ENCODE measurements around the gene SBK2. TPM values are rescaled to one million over a fixed set of nuclear protein-coding genes. Genes with fewer than 3 reads are reported as not detected.

The SBK2 gene
- total and polyA plus RNA-seq, 9 of the 15 experiments (the other 6 are each of a cell fraction or from before 2014, with no cell fraction given), result not detected

- Histone ChIP-seq H3K4me3 (no peak overlapping the region), H2AFZ (ENCODE audit: low read depth, low read length) (peak overlapping the region; percentile 12; the same call in 1 of the 2 replicates), H3K9me1 (ENCODE audit: control insufficient read depth, insufficient read depth, low read length) (peaks cover 4% of the 10 kb centered on the region), H3K9ac (ENCODE audit: insufficient read depth in 1 of 2, low read depth in 2 of 2, low read length in 2 of 2) (peak overlapping the region; percentile 34 to 68; a peak in 3 of 4 replicates), H3K36me3 (ENCODE audit: control insufficient read depth, insufficient read depth, low read length) (no peaks in the 10 kb centered on the region), H4K20me1 (replicated peaks; ENCODE audit: control insufficient read depth, insufficient read depth, low read length) (no peaks in the 10 kb centered on the region), H3K79me2 (ENCODE audit: control insufficient read depth, insufficient read depth, low read length) (no peaks in the 10 kb centered on the region), H3K27me3 (ENCODE audit: control insufficient read depth in 2 of 2, insufficient read depth in 2 of 2, low read length in 2 of 2) (no peaks in the 10 kb centered on the region), H3K27ac (ENCODE audit: extremely low read depth, low read depth, low read length) (peak overlapping the region; percentile 59; the same call in 1 of the 3 replicates), H3K4me1 (replicated peaks in 1 of 2; ENCODE audit: control insufficient read depth in 2 of 2, insufficient read depth in 2 of 2, low read length in 2 of 2) (peaks cover 44 to 55% of the 10 kb centered on the region in 2 experiments), H3K4me2 (ENCODE audit: insufficient read depth, low read length) (peak overlapping the region; percentile 41; the same call in 1 of the 2 replicates), H3K9me3 (replicated peaks; ENCODE audit: control insufficient read depth, insufficient read depth, low read depth, low read length) (no peaks in the 10 kb centered on the region)
- in situ Hi-C loops (cut with MboI) (no loop called here), intact Hi-C loops (cut with micrococcal nuclease) (no loop called here)
- no peak for DNase-seq (ENCODE audit: extremely low read depth in 1 of 4, low spot score in 3 of 4)
- ChIA-PET CTCF (ENCODE audit: low intra/inter-chr PET ratio) (no interaction called here), POLR2A (interaction anchor here (0.6 to 0.8 kb wide), 2 partner anchors 12 to 592 kb away, joined by 3 to 4 read pairs; no protein-coding TSS in a partner anchor)
- FAIRE-seq, result no peak
- WGBS (ENCODE audit: insufficient coverage, low coverage, missing lambda C conversion rate), result 61% methylated on average over 6 of the region's 11 CpGs
- no TSS peak for BruUV-seq (replicated peaks)
- TF ChIP-seq ZBTB12 (CRISPR knock-in tag; IDR thresholded peaks at IDR 0.05) (no peak), ZFPM2 (CRISPR knock-in tag; IDR thresholded peaks at IDR 0.05) (no peak), ELF2 (CRISPR knock-in tag; IDR thresholded peaks at IDR 0.05) (no peak), MLLT1 (IDR thresholded peaks at IDR 0.05) (peak in 1 of 2 experiments; percentile 61; a peak in 1 of 4 replicates), FOS (IDR thresholded peaks at IDR 0.05; ENCODE audit: extremely low read depth, insufficient read length) (no peak), MNT (conservative IDR thresholded peaks at IDR 0.05) (no peak), LARP7 (IDR thresholded peaks at IDR 0.05) (peak; percentile 26; the same call in 1 of the 2 replicates)
- ATAC-seq, result no peak
Measured at GRCh38 chr19:55546011-55546410, 9.1 kb upstream of the SBK2 start.
